Posterior vena cava (tissue), 2 donors: ENCODE measurements around the gene CHD2. TPM values are rescaled to one million over a fixed set of nuclear protein-coding genes. Genes with fewer than 3 reads are reported as not detected.
"Not testable (repeated sequence)": the region's sequence is repeated elsewhere in the genome, so short reads cannot be mapped to it uniquely, and the experiment has no call there.

Experiments
- DNase-seq: peaks from one replicate; pipeline ENCODE4 v3.0.0-alpha.2; 2020; ENCODE audit warnings: low spot score
- intact Hi-C, 2 donors: fragments of 100-400 bp; cut with DNase I; formaldehyde crosslinking; loops; one replicate each; pipeline versions ENCODE4 v1.14.1 to v1.14.2; 2022 to 2023
- total RNA-seq, 2 donors: library from RNA; stranded (reverse); fragmentation: NEBNext Ultra II Directional; extraction: Animal tissue kit (Norgen Biotek cat#: 25700); gene quantifications; one replicate each; pipeline ENCODE4 v1.2.1, GENCODE V29; 2021
- donor health status: DM: yes; HTN: yes; CAD: no.
- donor health status: DM: yes; HTN: yes; CAD: no.

CHD2 gene
- total RNA-seq, 2 donors from 2014 or later, result 94.5 to 104 TPM

GRCh38 chr15:93049233-93049632 lies 149.1 kb downstream of the CHD2 start:
- no peak for DNase-seq
- intact Hi-C loops, result no loop called here

GRCh38 chr15:93049914-93050578 lies 149.9 kb downstream of the CHD2 start:
- intact Hi-C loops, result no loop called here
- DNase-seq, result no peak

GRCh38 chr15:93050648-93051047 lies 150.5 kb downstream of the CHD2 start:
- no peak for DNase-seq
- intact Hi-C loops, result no loop called here

DNA sequence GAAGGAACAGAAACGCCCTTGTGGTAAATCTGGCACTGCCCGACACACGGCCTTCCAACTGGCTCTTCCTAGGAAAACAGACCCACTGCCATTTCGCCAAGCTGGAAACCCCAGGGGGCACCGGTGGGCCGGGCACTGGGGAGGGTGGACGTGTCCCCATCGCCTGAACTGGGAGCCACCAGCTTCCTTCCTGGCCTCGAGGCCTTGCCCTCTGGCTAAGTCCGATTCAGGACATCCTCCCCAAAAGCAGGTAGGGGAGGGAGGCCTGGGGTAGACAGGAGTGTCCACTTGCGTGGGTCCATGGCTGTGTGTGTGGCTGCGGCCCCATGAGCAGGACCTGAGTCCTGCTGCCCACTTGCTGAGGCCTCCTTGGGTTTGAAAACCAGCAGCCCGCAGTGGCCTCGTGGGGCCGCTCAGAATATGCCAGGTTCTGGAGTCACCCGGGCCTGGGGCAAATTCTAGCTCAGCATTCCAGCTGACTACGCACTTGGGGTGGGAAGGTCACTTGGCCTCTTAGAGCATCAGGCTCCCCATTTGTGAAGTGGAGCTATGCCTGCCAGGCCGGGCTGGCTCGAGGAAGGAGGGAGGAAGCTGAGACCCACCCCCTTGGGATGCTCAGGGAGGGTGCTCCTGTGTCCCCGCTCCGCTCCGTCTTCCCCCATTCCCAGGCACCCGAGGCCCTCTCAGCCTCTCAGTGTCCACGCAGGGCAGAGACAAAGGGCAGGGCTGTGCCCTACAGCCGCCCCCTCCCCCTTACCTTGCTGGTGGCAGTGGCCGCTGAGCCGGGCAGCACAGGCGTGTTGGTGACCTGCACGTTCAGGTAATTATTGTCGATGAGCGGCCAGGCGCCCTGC lies 151.3 kb downstream of the CHD2 start:
- no peak for DNase-seq
- intact Hi-C loops, result no loop called here

DNA sequence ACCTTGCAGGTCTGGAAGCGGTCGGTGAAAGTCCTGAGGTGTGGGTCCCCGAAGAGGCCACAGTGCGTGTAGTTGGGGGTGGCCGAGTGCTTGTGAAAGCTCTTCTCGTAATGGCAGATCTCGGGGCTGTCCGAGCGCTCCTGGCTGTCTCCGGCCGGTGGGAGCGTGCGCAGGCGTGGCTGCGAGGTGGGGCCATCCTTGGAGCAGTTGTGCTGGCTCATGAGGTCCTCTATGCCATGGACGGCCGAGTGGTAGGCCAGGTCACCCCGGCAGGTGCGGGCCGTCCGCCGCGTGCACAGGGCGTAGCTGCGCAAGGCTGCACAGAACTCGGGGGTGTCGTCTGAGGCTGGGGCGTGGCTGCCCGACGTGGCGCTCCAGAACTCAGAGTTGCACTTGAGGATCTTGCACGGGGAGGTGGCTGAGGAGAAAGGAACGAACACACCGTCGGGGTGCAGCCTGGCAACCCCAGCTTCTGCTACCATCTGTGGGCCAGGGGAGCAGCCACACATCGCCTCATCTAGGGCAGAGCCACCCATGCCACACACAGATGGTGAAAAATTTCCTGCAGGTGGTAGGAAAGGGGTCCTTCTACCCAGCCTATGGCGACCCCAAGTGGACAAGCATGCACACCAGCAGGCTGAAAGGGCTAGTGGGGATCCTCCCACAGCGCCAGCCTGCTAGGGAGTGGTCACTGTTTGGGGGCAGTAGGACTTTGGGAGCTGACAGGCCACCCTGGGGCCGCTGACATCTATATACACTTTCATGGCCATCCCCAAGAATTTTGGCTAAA lies 152.2 kb downstream of the CHD2 start:
- DNase-seq, result no peak
- intact Hi-C loops, result no loop called here

DNA sequence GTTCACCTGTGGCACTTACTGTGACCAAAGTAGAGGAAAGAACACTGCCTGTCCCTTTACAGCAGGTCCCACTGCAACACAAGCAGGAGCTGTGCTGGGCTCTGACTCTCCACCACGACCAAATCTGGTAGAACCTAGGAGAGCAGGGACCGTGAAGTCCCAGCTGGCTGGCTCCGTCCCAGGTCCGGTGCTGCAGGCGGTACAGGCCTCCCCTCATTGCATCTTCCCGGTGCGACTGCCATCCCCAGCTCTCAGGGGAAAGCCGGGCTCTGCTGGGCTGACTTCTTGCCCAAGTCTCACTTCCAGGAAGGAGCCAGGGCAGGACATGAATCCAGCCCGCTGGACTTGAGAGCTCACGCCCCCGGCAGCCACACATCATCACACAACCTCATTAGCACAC lies 155.1 kb downstream of the CHD2 start:
- DNase-seq, result no peak
- intact Hi-C loops, result no loop called here

DNA sequence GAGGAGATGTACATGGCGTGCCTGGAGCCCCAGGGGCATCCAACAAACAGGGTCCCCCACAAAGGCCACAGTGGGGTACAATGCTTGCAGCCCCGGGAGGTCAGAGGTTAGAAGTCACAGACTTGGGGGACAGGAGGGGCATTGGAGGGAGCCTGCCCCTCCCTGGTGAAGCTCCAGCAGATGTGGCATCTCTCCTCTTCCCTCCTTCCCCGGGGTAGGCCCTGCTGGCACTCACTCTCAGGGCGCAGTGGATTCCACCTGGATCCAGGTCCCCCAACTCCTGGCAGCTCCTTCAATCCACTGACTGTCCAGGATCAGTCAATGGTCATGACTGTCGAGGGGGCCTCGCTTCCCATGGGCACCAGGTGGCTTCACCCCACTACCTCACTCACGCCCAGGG lies 156.7 kb downstream of the CHD2 start:
- intact Hi-C loops, result no loop called here
- DNase-seq, result no peak

- intact Hi-C loops, result no loop called here
- peak; percentile 43 for DNase-seq
Observed at GRCh38 chr15:93057618-93058017, 157.5 kb downstream of the CHD2 start.

DNA sequence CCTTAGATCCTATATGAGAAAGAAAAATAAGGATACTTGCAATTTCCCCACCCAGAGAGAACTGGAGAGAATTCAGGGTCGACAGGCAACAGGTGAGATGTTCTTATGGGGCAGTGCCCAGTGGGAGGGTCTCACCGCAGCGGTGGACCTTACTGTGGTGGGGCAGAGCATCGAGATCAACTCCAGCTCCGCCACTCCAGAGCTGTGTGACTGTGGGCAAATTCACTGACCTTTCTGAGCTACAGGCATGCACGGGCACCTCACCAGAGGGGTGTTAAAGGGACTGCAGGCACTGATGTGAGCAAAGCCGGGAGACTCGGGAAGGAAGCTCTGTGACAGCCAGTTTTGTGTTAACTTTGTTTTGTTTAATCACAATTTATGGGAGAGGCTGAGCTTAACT lies 158.0 kb downstream of the CHD2 start:
- intact Hi-C loops, result no loop called here
- peak; percentile 36 for DNase-seq

GRCh38 chr15:93058904-93059427 lies 158.8 kb downstream of the CHD2 start:
- DNase-seq, result peak; percentile 66
- intact Hi-C loops, result no loop called here

DNA sequence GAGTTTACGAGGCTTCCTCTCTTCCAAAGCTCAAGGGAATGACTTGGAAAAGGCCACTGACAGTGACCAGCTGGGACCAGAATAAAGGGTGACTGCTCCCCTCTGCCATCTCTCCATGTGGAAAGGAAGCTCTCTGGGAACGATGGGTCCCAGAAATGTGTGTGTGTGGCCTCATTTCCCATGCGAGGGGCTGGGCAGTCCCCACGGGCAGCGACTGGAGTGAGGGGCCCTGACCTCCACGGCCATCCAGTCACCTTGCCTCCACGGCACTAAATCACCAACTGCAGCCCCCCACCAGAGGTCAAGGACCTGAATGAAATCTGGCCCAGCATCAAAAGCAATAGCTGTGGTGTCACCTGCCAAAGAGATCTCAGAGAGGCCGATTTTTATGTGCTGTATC lies 159.3 kb downstream of the CHD2 start:
- intact Hi-C loops, result no loop called here
- DNase-seq, result peak; percentile 57

- DNase-seq, result peak; percentile 74
- intact Hi-C loops, result no loop called here
Observed at GRCh38 chr15:93060336-93061248, 160.5 kb downstream of the CHD2 start.

GRCh38 chr15:93062628-93063261 lies 162.6 kb downstream of the CHD2 start:
- DNase-seq, intact Hi-C loops: not testable (repeated sequence)

DNA sequence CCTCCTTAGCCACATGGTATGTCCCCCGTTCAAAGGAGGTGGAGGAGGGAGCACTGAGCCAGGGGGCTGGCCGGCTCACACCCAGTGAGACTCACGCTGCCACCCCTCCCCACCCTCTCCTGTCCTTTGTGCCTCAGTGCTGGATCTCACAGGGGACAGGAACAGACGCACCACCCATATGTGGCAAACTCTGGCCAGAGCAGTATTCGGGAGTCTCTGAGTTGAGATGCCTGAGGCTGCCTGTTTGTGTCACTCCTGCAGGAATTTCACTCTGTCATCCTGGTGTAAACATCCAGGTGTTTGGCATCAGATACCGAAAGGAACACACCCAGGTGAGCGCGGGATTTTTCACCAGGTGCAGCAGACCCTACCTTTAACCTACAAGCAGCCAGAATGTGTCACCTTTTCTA lies 163.1 kb downstream of the CHD2 start:
- no peak for DNase-seq
- intact Hi-C loops, result no loop called here

GRCh38 chr15:93063796-93064690 lies 163.9 kb downstream of the CHD2 start:
- intact Hi-C loops, result no loop called here
- no peak for DNase-seq

DNA sequence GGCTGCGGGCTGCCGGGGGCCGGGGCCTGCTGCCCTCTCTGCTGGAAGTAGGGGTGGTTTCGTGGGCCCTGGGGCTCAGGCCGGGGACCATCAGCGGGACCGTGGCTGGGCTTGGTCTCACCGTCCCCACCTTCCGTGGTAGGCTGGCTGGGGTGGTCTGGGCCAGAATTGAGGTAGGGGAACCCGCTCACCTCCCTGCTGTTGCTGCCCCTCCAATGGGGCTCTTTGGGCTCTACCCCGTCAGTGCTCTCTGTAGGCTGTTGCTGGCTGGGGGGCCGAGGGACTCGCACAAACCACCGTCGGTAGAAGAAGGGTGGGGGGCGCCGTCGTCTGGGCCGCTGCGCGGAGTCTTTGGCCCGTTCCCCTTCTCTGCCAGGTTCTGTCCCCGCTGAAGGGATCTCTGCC lies 165.5 kb downstream of the CHD2 start:
- intact Hi-C loops, result no loop called here
- DNase-seq, result no peak

- intact Hi-C loops, result no loop called here
Observed at GRCh38 chr15:93066224-93066681, 166.1 kb downstream of the CHD2 start.

More at GRCh38 chr15:93066224-93066681, 166.1 kb downstream of the CHD2 start:
- no peak for DNase-seq
